GM04504 (cell line): ENCODE measurements around the gene JAG2.

Experiments
- DNase-seq: peaks from one replicate; pipeline ENCODE4 v3.0.0-alpha.2; 2012; ENCODE audit warnings: low read depth

The JAG2 gene

GRCh38 chr14:105165134-105165704, 3.4 kb downstream of the JAG2 start:
- DNase-seq, result no peak

DNA sequence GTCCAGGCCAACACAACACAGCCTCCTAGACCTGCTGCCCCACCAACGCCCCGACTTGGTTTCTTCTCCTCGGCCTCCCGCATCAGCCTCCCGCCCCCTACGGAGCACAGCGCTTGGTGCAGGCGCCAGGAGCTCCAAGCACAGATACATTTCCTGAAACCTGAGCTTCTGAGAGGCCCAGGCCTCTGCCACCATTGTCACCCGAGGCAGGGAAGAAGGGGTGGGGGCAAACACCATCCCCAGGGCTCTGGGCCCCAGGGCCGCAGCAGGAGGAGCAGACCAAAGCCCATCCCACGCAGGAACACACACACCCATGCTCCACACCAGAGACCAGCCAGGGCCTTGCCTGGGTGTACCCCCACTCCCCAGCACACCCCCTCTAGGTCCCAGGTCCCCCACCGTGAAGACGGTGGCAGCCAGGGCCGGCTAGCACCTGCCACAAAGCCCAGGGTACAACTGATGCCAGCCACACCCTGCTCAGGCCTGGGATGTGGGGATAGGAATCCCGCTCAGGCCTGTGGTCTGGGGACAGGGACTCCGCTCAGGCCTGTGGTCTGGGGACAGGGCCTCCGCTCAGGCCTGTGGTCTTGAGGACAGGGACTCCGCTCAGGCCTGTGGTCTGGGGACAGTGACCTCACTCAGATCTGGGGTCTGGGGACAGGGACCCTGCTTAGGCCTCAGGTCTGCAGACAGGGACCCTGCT, 5.4 kb downstream of the JAG2 start:
- DNase-seq, result no peak

- no peak for DNase-seq
Measured at GRCh38 chr14:105162669-105162979, 6.0 kb downstream of the JAG2 start.

- DNase-seq, result no peak
Measured at GRCh38 chr14:105161964-105162668, 6.5 kb downstream of the JAG2 start.

DNA sequence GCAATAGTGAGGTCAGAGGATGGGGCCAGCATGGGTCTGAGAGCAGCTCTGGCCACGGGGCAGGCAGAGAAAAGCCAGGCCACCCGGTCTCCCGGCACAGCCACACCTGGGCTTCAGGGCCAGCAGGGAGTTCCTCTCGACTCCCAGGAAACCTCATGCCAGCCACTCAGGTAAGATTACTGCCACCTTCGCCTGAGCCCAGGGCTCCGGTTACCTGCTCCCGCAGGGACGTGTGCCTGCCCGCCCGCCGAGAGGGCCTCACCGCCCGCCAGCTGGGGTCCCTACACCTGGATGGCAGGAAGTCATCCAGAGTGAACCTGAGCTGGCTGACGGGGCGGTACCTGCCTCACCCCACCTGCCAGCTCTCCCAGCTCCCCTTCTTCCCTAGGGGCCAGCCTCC, 7.3 kb downstream of the JAG2 start:
- DNase-seq, result no peak

GRCh38 chr14:105160776-105161175, 7.8 kb downstream of the JAG2 start:
- no peak for DNase-seq

GRCh38 chr14:105159344-105159743, 9.2 kb downstream of the JAG2 start:
- DNase-seq, result no peak

DNA sequence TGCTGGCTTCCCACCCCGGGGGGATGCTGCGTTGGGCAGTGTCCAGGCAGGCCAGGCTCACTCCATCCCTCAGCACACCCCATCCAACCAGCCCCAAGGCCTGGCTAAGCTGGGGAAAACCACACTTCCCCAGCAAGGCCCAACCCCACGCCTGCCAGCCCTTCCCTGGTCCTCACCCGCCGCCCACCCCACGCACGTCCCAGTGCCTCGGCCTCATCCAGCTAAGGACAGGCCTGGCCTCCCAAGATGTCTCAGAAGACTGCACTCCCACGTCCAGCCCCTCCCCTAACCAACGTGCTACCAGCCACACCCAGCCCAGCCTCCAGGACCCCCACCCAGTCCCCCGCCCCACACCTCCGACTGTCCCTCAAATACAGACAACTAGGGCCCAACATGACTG, 9.8 kb downstream of the JAG2 start:
- DNase-seq, result no peak

GRCh38 chr14:105157872-105158271, 10.7 kb downstream of the JAG2 start:
- DNase-seq, result no peak

GRCh38 chr14:105156414-105157375, 11.9 kb downstream of the JAG2 start:
- no peak for DNase-seq

GRCh38 chr14:105155681-105156413, 12.7 kb downstream of the JAG2 start:
- no peak for DNase-seq

GRCh38 chr14:105155071-105155651, 13.4 kb downstream of the JAG2 start:
- DNase-seq, result no peak

DNA sequence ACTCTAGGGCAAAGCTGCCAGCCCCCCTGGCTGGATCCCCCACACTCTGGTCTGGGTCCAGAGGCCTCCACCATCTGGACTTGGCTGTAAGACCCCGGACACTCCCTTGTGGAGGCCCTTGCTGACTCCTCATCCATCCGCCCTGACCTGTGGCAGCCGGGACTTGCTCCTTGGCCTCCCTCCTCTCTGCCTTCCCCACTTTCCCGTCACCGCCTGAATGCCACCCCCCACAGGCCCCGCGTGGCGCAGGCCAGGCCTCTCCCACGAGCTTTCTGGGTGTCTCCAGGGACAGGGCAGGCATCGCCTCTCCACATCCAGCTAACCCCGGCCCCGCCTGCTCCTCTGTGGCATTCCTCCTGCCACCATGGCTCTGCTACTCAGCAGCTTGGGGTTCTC, 14.1 kb downstream of the JAG2 start:
- DNase-seq, result no peak

GRCh38 chr14:105153739-105154475, 14.7 kb downstream of the JAG2 start:
- DNase-seq, result no peak

GRCh38 chr14:105153331-105153731, 15.2 kb downstream of the JAG2 start:
- no peak for DNase-seq

DNA sequence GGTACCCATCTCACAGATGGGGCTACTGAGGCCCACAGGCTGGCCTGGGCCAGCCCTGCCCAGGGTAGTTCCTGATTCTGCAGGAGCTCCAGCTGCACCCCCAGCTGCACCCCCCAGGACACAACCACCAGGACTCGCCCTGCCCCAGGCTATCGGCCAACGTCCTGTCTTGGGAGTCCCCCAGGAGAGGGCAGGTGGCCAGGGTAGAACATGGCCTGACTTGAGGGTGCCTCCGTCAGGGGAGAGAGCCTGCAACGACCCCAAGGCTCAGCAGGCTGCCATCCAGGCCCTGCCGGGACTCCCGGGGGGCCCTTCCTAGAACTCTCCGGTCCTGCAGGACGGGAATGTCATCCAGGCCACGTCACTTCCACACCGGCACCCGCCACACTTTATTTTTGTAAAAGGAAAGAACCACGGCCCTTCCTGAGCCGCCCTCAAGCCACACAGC, 15.8 kb downstream of the JAG2 start:
- no peak for DNase-seq

GRCh38 chr14:105151838-105152793, 16.5 kb downstream of the JAG2 start:
- no peak for DNase-seq

- no peak for DNase-seq
Measured at GRCh38 chr14:105151084-105151837, 17.3 kb downstream of the JAG2 start.
